Measurements from ENCODE around the gene GSTM4. TPM values are rescaled to one million over a fixed set of nuclear protein-coding genes. Genes with fewer than 3 reads are reported as not detected.

GSTM4 gene
- total and polyA plus RNA-seq, 2 of the 8 experiments (the other 6 are each of a cell fraction or from before 2014, with no cell fraction given) = 11.3 to 31.4 TPM

GRCh38 chr1:109613361-109614147 lies 42.3 kb upstream of the GSTM4 start:
- Histone ChIP-seq H3K9ac (replicated peaks in 1 of 4; ENCODE audit: extremely low read depth in 1 of 4, low read depth in 3 of 4, low read length in 3 of 4) (no peak overlapping the region), H4K20me1 (replicated peaks in 1 of 2; ENCODE audit: control insufficient read depth in 1 of 2, insufficient read depth in 2 of 2, low read length in 2 of 2) (no peaks in the 10 kb centered on the region), H2BK15ac (ENCODE audit: low read length) (no peak overlapping the region), H4K5ac (ENCODE audit: insufficient read length, low read depth, low read length) (no peak overlapping the region), H3K23me2 (ENCODE audit: low read depth, low read length) (no peaks in the 10 kb centered on the region), H3K14ac (ENCODE audit: insufficient read length) (no peak overlapping the region), H2BK5ac (ENCODE audit: low read depth, low read length) (no peak overlapping the region), H3K18ac (ENCODE audit: extremely low read depth, low read length) (no peak overlapping the region), H2BK120ac (replicated peaks; ENCODE audit: low read depth, low read length) (no peak overlapping the region), H3K27ac (ENCODE audit: low read depth, low read length) (no peak overlapping the region), H3K4me1 (replicated peaks in 1 of 4; ENCODE audit: control insufficient read depth in 3 of 4, insufficient read depth in 4 of 4, low read length in 3 of 4) (peaks cover 0 to 10% (median 5%) of the 10 kb centered on the region in 4 experiments; a peak in 5 of 7 replicates), H3K27me3 (replicated peaks in 1 of 4; ENCODE audit: control insufficient read depth in 3 of 4, extremely low read depth in 1 of 4, insufficient read depth in 3 of 4, low read length in 3 of 4) (no peaks in the 10 kb centered on the region), H3K4me2 (ENCODE audit: insufficient read depth in 1 of 2, low read depth in 2 of 2, low read length in 2 of 2) (no peak overlapping the region), H3K79me2 (ENCODE audit: control insufficient read depth in 1 of 2, insufficient read depth in 2 of 2, low read length in 2 of 2) (no peaks in the 10 kb centered on the region), H3K56ac (replicated peaks; ENCODE audit: insufficient read length, low read depth, low read length) (no peak overlapping the region), H3K9me3 (ENCODE audit: insufficient read depth in 2 of 2, low read depth in 1 of 2, low read length in 1 of 2) (no peaks in the 10 kb centered on the region), H2BK12ac (ENCODE audit: low read depth, low read length) (no peak overlapping the region; the same call in 1 of the 2 replicates), H3K23ac (ENCODE audit: insufficient read length) (no peak overlapping the region), H3K79me1 (ENCODE audit: low read depth, low read length) (no peaks in the 10 kb centered on the region), H4K8ac (ENCODE audit: extremely low read depth, insufficient read depth, low read length) (no peak overlapping the region), H2AFZ (ENCODE audit: low read length) (no peak overlapping the region), H4K91ac (replicated peaks; ENCODE audit: insufficient read length, low read length) (no peak overlapping the region), H2BK20ac (ENCODE audit: low read length) (no peak overlapping the region), H3K36me3 (ENCODE audit: control insufficient read depth in 2 of 4, insufficient read depth in 4 of 4, low read length in 3 of 4) (no peaks in the 10 kb centered on the region), H3K4ac (replicated peaks; ENCODE audit: insufficient read length, low read depth, low read length) (no peak overlapping the region), H3K4me3 (ENCODE audit: extremely low read depth in 1 of 4, insufficient read depth in 2 of 4, low read depth in 3 of 4, low read length in 4 of 4) (no peak overlapping the region), H2AK5ac (ENCODE audit: low read depth, low read length) (no peak overlapping the region)
- ChIA-PET POLR2A (ENCODE audit: partially characterized antibody) (interaction anchor here (0.6 to 2.8 kb wide), 6 partner anchors 11 to 568 kb away, joined by 3 to 13 read pairs (median 5); partner anchors contain the start of gene GNAI3), CTCF (ENCODE audit: partially characterized antibody) (interaction anchor here (0.6 to 6.8 kb wide), 22 partner anchors 9 to 371 kb away, joined by 3 to 92 read pairs (median 3); partner anchors contain the start of genes AHCYL1 and GNAI3)
- FAIRE-seq (no peak), DNase-seq (ENCODE audit: low read depth in 1 of 2, low spot score in 2 of 2) (no peak)
- WGBS, 2 experiments (ENCODE audit: extremely low coverage in 1 of 2, insufficient coverage in 1 of 2, insufficient read length in 1 of 2, insufficient replicate concordance in 2 of 2, low coverage in 1 of 2, low lambda C conversion rate in 2 of 2, missing lambda C conversion rate in 1 of 2) = 81% methylated on average over 7 of the region's 7 CpGs; no CpG with 5 or more reads in 1 of the 2 experiments
- TF ChIP-seq ATF2 (IDR thresholded peaks at IDR 0.05; ENCODE audit: low read length) (no peak), CTBP2 (IDR thresholded peaks at IDR 0.05; ENCODE audit: borderline replicate concordance, insufficient read depth, insufficient read length, low read length) (no peak), USF2 (IDR thresholded peaks at IDR 0.05; ENCODE audit: low read length) (no peak), MAFK (IDR thresholded peaks at IDR 0.05; ENCODE audit: low read depth, low read length) (no peak), EGR1 (IDR thresholded peaks at IDR 0.05; ENCODE audit: borderline replicate concordance, low read depth, low read length) (no peak), TAF7 (optimal IDR thresholded peaks at IDR 0.05; ENCODE audit: borderline replicate concordance, low read depth, low read length) (no peak), RNF2 (IDR thresholded peaks at IDR 0.05; ENCODE audit: borderline replicate concordance, low read depth, low read length, missing control alignments, poor library complexity, severe bottlenecking) (no peak), BRCA1 (IDR thresholded peaks at IDR 0.05; ENCODE audit: low read depth, low read length) (no peak)
